ENCODE results near the gene GLT8D2. TPM values are rescaled to one million over a fixed set of nuclear protein-coding genes. Genes with fewer than 3 reads are reported as not detected.
A peak's percentile ranks its signal among the peaks of the same experiment; 100 is the strongest.

Gene GLT8D2
- total and polyA plus RNA-seq, 2 of the 13 experiments (the other 11 are each of a cell fraction or from before 2014, with no cell fraction given): not detected

DNA sequence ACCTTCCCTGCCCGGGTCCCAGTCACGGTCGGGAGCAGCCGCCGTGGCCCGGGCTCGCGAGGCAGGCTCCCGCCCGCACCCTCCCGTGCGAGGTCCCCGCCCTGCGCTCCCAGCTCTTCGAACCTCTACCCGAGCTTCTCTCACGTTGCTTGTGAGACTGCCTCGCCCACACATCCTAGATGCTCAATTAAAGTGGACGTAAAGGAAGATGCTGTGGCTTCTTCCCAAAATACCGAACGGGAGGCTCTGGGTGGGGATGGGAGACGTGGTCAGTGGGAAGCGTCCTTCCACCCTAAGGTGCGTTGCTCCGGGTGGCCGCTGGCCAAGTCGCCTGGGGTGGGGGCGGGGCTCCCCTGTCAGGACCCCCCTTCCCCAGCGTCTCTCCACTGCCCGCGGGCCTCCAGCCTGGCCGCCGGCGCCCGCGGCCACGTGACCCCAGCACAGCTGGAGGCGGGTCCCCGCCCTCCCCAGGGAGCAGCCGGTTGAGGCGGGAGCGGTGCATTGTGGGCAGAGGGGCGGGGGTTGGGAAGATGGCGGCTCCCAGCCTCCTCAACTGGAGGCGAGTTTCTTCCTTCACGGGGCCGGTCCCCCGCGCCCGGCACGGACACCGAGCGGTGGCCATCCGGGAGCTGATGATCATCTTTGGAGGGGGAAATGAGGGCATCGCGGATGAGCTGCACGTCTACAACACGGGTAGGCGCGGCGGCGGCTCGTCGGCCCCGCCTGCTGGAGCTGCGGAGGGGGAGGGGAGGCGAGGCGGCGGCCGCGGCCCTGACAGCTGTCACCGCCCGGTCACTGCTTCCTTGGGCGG, 14.2 kb upstream of the GLT8D2 start, which contains the start of gene HCFC2 (continued):
- no peak for TF ChIP-seq ZUFSP (CRISPR knock-in tag; IDR thresholded peaks at IDR 0.05; ENCODE audit: borderline replicate concordance)
- TF ChIP-seq NFRKB (IDR thresholded peaks at IDR 0.05): no peak
- TF ChIP-seq ZNF83 (CRISPR knock-in tag; IDR thresholded peaks at IDR 0.05; ENCODE audit: borderline replicate concordance): no peak
- peak; percentile 68; the same call in 1 of the 2 replicates for TF ChIP-seq ZNF614 (CRISPR knock-in tag; IDR thresholded peaks at IDR 0.05; ENCODE audit: borderline replicate concordance)
- TF ChIP-seq TGIF2 (CRISPR knock-in tag; IDR thresholded peaks at IDR 0.05): peak; percentile 90
- TF ChIP-seq ATF7-NPFF (CRISPR knock-in tag; IDR thresholded peaks at IDR 0.05; ENCODE audit: low read depth): peak; percentile 81
- no peak; the same call in 1 of the 2 replicates for TF ChIP-seq PPARG (CRISPR knock-in tag; conservative IDR thresholded peaks at IDR 0.05)
- peak; percentile 71 for TF ChIP-seq ZNF441 (CRISPR knock-in tag; IDR thresholded peaks at IDR 0.05; ENCODE audit: borderline replicate concordance)
- TF ChIP-seq ZSCAN29 (CRISPR knock-in tag; conservative IDR thresholded peaks at IDR 0.05): no peak
- peak; percentile 84 for TF ChIP-seq ZFX (CRISPR knock-in tag; IDR thresholded peaks at IDR 0.05; ENCODE audit: low read depth)
- TF ChIP-seq, protein P1, sequence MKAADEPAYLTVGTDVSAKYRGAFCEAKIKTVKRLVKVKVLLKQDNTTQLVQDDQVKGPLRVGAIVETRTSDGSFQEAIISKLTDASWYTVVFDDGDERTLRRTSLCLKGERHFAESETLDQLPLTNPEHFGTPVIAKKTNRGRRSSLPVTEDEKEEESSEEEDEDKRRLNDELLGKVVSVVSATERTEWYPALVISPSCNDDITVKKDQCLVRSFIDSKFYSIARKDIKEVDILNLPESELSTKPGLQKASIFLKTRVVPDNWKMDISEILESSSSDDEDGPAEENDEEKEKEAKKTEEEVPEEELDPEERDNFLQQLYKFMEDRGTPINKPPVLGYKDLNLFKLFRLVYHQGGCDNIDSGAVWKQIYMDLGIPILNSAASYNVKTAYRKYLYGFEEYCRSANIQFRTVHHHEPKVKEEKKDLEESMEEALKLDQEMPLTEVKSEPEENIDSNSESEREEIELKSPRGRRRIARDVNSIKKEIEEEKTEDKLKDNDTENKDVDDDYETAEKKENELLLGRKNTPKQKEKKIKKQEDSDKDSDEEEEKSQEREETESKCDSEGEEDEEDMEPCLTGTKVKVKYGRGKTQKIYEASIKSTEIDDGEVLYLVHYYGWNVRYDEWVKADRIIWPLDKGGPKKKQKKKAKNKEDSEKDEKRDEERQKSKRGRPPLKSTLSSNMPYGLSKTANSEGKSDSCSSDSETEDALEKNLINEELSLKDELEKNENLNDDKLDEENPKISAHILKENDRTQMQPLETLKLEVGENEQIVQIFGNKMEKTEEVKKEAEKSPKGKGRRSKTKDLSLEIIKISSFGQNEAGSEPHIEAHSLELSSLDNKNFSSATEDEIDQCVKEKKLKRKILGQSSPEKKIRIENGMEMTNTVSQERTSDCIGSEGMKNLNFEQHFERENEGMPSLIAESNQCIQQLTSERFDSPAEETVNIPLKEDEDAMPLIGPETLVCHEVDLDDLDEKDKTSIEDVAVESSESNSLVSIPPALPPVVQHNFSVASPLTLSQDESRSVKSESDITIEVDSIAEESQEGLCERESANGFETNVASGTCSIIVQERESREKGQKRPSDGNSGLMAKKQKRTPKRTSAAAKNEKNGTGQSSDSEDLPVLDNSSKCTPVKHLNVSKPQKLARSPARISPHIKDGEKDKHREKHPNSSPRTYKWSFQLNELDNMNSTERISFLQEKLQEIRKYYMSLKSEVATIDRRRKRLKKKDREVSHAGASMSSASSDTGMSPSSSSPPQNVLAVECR (CRISPR knock-in tag; IDR thresholded peaks at IDR 0.05; ENCODE audit: borderline replicate concordance): peak; percentile 98
- 0 out of 2 replicates have a peak, but pooled peaks have one; percentile 42 for TF ChIP-seq ZNF335 (CRISPR knock-in tag; IDR thresholded peaks at IDR 0.05)
- 0 out of 2 replicates have a peak, but pooled peaks have one; percentile 21 for TF ChIP-seq SOX5 (CRISPR knock-in tag; IDR thresholded peaks at IDR 0.05; ENCODE audit: borderline replicate concordance)
- TF ChIP-seq ZNF607 (CRISPR knock-in tag; IDR thresholded peaks at IDR 0.05; ENCODE audit: borderline replicate concordance): peak; percentile 20; the same call in 1 of the 2 replicates
- TF ChIP-seq ZC3H13 (CRISPR knock-in tag; IDR thresholded peaks at IDR 0.05): 0 out of 2 replicates have a peak, but pooled peaks have one; percentile 50
- TF ChIP-seq USF2 (IDR thresholded peaks at IDR 0.05; ENCODE audit: low read depth, low read length): peak; percentile 83
- peak; percentile 95; the same call in 1 of the 2 replicates for TF ChIP-seq USF2 (CRISPR knock-in tag; IDR thresholded peaks at IDR 0.05; ENCODE audit: borderline replicate concordance)
